ENCODE data around the gene EHD3.

EHD3 gene

DNA sequence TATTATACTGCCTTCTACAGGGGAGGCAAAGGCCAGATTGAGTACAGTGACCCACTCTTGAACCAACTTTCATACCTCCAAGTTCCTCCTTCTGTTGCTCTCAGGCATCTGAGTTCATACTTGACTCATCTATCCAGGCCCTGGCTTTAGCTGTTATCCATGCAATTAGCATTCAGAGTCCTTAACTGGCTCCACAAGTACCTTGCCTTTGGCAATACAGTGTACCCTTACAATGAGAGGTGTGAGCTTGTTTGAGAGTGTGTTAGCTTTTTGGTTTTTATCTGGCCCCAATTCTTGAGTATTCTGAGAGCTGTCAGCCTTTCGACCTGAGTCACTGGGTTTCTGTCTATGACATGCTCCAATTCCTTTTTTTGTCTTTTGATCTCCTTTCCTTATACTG, 60.2 kb downstream of the EHD3 start:
- peak; percentile 45 for DNase-seq (ENCODE audit: low spot score)

DNA sequence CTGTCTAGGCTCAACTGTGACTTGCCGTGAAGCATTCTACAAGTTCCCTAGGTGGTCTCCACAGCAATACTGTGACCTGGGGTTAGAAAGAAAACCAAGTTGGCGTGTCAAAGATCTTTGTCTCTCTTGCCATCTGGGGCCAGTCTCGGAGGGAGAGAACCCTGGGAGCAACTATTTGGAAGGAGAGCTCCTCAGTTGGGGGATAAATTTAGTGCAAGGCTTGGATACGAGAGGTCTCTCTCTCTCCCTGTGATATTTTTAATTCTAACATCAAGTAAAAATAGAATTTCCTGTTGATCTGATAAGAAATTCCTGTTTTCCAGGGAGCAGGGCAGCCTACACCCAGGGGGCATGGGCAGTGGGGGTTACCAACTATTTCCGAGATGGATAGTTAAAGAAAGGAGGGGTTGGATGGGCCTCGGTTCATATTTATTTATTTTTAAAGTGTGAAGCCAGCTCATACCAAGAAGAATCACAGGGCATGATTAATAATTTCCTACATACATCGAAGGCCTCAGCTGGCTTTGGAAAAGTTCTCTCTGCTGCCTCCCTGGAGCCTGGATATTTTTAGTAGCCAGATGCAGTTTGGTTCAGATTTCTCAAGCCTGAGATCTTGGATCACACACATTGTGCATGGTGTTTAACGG, 62.8 kb downstream of the EHD3 start:
- DNase-seq (ENCODE audit: low spot score) = no peak

DNA sequence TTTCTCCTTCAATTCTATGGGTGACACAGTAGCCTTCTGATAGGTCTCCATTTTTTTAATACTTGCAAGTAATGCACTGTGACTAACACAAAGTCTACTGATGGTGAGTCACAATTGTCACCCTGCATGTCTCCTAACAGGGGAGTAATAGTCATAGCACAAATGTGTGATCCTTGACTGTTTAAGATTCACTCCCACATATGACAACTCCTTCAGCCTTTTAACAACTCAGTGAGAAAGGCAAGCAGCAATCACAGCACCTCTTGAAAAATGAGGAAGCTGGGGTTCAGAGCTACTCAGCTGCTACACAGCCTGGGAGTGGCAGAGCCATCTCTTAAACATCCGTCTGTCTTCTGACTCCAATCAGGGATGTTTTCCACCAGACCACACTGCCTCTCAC, 63.8 kb downstream of the EHD3 start:
- peak; percentile 91 for DNase-seq (ENCODE audit: low spot score)

DNA sequence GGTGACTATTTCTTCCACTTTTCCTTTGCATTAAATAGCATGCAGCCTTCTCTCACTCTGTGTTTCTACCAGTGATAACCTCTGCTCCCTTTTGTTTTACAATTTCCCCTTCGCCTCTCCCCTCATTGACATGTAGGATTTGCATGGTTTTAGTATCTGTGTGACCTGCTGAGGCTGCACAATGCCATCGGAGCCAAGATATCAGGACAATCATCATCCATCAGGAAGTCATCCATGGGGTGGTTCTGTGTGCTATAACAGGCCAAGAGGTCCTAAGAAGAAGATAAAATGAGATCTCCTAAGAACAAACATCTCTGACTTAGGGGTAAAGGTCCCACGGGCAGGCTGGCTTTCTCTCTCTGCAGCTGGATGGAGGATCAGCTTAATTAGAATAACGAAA, 65.6 kb downstream of the EHD3 start:
- DNase-seq (ENCODE audit: low spot score) = no peak

DNA sequence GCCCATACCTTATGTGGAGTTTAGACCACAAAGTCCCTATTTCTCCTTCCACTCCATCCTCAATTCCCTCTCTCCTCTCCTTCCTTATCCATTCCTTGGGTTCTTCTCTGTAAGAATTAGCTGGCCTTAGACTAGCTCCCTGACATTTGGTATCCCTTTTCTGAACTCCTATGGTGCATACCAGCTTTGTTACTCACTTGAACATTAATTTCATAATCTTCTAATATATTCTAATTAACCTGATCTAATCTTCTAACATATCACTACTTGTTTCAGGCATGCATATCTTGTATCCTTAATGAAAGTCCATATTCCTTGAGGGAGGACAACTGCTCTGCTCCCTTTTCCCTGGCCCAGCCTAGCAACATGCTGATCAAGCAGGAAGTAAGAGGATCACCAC, 66.4 kb downstream of the EHD3 start:
- DNase-seq (ENCODE audit: low spot score) = no peak

DNA sequence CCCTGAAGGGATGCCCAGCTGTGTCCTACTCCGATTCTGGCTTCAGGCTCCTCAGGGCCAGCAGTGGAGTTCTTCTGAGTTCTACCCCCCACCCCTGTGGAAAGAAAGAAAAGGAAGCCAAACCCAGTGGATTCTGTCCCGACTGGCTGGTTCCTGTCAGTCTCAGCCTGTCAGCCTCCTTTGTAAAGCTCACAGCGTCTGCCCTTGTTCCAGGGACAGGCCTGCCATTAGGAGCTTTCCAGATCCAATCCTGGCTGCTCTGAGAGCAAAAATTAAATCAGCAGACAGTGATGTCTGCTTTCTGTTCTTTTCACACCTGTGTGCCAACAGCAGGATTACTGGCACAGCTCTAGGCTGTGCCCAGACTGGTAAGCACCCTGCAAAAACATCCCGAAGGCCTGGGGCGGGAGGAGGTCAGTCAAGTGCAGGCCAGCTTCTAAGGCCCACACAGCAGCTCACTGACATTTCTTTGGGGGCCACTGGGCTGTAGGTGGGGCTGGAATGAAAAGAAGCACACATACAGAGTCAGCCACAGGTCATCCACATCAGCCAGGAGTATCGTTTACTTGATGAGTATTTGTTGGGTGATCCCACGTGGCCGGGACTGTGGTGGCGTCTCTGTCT, 69.1 kb downstream of the EHD3 start:
- DNase-seq (ENCODE audit: low spot score) = no peak

DNA sequence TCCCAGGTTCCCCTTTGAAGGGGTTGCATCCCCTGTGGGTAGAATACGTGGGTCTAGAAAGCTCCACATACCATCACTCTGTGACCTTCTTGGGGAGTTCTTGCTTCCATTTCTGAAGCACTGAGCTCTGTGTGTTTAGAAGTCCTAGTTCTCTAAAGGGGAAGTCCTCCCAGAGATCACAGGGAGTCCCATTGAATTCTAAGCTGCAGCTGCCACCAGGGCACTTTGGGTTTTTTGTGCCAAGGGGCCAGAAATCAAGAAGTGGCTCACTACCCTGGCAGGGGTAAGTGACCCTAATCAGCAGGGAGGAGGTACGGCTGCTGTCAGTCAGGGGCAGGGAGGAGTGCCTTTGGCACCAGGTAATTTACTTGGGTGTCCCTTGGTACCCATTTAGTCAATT, 70.9 kb downstream of the EHD3 start:
- no peak for DNase-seq (ENCODE audit: low spot score)

DNA sequence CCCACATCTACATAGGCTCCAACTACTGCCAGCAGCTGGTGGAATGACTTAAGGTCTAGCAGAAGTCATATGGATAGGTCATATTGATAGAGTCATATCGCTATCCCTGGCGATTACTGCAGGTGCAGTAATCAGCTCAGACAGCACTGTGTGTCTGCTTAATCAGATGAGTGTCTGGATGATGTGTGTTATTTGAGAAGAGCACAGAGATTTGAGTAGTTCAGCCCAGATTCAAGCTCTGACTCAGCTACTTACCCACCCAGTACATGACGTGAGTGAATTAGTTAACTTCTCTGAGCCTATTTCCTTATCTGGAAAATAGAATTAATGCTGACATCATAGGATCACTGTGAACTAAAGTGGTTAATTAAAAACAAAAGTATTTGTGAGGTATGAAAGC, 78.9 kb downstream of the EHD3 start:
- DNase-seq (ENCODE audit: low spot score) = peak; percentile 40

DNA sequence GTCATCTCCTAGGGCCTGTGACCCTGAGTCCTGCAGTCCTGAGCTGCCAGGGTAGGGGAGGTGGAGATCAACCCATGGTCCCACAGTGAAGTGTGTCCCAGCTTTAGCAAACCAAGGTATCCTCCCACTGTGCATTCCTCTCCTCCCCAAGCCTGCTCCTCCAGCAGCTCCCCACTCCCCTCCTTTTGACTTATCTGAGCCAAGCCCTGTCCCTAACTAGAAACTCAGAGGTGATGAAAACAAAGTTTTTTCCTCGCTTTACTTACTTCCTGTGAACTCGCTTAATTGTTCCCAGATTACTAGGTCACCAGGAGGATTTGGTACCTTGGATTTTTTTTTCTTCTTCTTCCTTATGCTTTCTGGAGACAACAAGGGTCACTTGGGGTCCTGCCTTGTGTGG, 80.8 kb downstream of the EHD3 start:
- peak; percentile 9 for DNase-seq (ENCODE audit: low spot score)

DNA sequence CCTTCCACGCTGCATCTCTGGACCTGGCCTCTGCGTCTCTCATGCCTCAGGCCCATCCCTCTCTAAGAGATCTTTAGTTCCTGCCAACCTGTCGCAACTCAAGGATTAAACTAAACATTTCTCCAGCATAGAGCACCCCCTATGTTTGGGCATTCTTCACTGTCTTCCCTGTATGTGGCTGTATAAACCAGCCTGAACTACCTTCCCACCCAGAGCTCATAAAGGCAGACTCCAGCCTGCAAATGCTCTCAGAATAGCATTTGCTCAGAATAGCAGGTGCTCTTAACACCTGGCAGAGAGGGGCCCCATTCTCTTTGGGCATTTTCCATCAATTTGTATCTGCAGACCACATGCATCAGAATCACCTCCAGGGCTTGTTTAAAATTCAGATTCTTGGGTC, 83.4 kb downstream of the EHD3 start:
- no peak for DNase-seq (ENCODE audit: low spot score)

DNA sequence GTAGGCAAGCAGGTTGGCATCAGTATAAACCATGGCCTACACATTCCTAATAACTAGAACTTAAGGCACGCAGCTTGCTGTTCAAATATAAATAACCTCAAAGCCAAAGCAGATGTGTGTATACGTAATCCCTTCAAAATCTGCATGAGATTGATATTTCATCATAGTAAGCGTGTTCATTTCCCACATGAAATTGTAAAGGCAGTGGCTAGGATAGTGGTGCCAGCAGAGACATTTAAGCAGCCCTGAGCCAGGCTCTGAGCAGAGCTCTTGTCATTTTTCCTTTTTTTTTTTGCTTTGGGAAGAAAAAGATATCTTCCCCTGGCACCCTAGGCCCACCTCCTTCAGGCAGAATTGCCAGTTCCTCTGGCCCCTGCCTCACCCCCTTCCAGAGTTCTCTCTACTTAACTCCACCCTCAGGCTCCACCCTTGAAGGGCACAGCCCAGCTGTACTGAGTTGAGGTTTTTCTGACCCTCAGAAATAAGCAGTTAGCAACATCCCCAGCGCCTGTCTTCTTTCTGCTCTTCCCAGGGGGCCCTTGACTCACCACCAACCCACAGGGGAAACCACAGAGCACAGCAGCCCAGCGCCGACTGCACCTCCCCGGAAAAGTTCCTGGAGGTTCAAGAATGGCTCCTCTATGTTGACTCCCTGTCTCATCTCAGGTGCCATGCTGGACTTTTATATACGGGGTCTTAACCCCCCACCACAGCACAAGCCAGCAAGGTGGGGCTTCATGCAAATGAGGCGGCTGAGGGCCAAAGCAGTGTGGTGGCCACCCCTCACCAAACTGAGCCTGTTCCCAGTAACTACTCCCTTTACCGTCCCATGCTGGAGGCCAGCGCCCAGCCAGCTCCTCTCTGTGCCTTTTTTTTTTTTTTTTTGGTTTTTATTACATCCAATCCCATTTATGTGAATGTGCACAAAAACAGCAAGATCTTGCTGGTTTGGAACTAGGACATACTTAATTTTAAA, 84.7 kb downstream of the EHD3 start:
- DNase-seq (ENCODE audit: low spot score) = peak; percentile 8
